Adrenal gland (tissue), 12 donors: Measurements from ENCODE around the gene CLEC4F. TPM values are rescaled to one million over a fixed set of nuclear protein-coding genes. Genes with fewer than 3 reads are reported as not detected.
"Not testable (repeated sequence)": the region's sequence is repeated elsewhere in the genome, so short reads cannot be mapped to it uniquely, and the experiment has no call there.

Experiments used
- DNase-seq, 7 donors: peaks; one replicate each; pipeline ENCODE4 v3.0.0-alpha.2; 2019 to 2020
- H3K27ac ChIP-seq, 5 donors: fragments of 200-600 bp; sonication (generic) in 4 of 5; 1 replicate in 3 of 5; 2 replicates in 2 of 5; pipeline versions ENCODE4 v1.5.1 to v1.8.0; 2016 to 2020; ENCODE audit warnings: mild to moderate bottlenecking in 1 of 5
- H3K27me3 ChIP-seq: fragments of 200-600 bp; 2 replicates; pipeline ENCODE4 v1.8.0; 2021
- H3K36me3 ChIP-seq, 2 donors: fragments of 200-600 bp; replicated peaks in 1 of 2; 1 replicate in 1 of 2; 2 replicates in 1 of 2; pipeline versions ENCODE4 v1.5.1 to v1.8.0; 2018 to 2022
- H3K4me1 ChIP-seq, 2 donors: fragments of 200-600 bp; replicated peaks in 1 of 2; 1 replicate in 1 of 2; 2 replicates in 1 of 2; pipeline versions ENCODE4 v1.5.1 to v1.8.0; 2018 to 2021
- H3K4me3 ChIP-seq, 4 donors: fragments of 200-600 bp; sonication (generic) in 3 of 4; one replicate each; pipeline ENCODE4 v1.5.1; 2016 to 2018
- H3K9me3 ChIP-seq, 3 donors: fragments of 200-600 bp; sonication (generic) in 1 of 3; replicated peaks in 1 of 3; 1 replicate in 2 of 3; 2 replicates in 1 of 3; pipeline versions ENCODE4 v1.5.1 to v1.8.0; 2016 to 2021
- POLR2A ChIP-seq, 2 donors: fragments of 450-650 bp; IDR thresholded peaks; one replicate each; pipeline ENCODE4 v1.6.1; 2017; ENCODE audit warnings: antibody characterized with exemption in 2 of 2, mild to moderate bottlenecking in 2 of 2, moderate library complexity in 1 of 2
- WGBS, 4 donors: extraction: QIAGEN DNeasy Blood & Tissue Kit in 2 of 4; methylation state at CpG; one replicate each; pipeline versions ENCODE4 v1.1.5 to v1.1.7; 2013 to 2017; 5-methylcytosine and 5-hydroxymethylcytosine counted together
- intact Hi-C, 2 donors: fragments of 100-400 bp; cut with DNase I; formaldehyde crosslinking; loops; one replicate each; pipeline versions ENCODE4 v1.14.1 to v1.15.0; 2022 to 2023
- polyA plus RNA-seq, 3 donors: library from polyadenylated mRNA; stranded (reverse); fragments of 200-250 nt in 2 of 3; fragments of 350-450 nt in 1 of 3; fragmentation: Illumina TruSeq in 1 of 3; extraction: RNeasy Lipid Tissue Mini Kit (QIAGEN cat#74804) in 1 of 3; gene quantifications; one replicate each; pipeline ENCODE4 v1.2.3, GENCODE V29; 2013 to 2014
- total RNA-seq, 9 donors: library from RNA; depleted of rRNA in 4 of 9; stranded (reverse); fragments of >200 nt in 4 of 9; fragments of 120-200 nt in 1 of 9; fragmentation: NEBNext Ultra II Directional in 1 of 9; extraction: Animal tissue kit (Norgen Biotek cat#: 25700) in 1 of 9; gene quantifications; one replicate each; pipeline versions ENCODE4 v1.1.0 to v1.2.4, GENCODE V29; 2013 to 2023
- TF ChIP-seq, protein P1 (sequence below), 6 experiments: fragments of 450-650 bp in 4 of 6; fragments of 200-600 bp in 2 of 6; sonication (generic) in 1 of 6; IDR thresholded peaks; 1 replicate in 5 of 6; 2 replicates in 1 of 6; pipeline versions ENCODE4 v1.5.1 to v1.8.0; 2016 to 2021; ENCODE audit warnings: antibody characterized with exemption in 6 of 6, mild to moderate bottlenecking in 2 of 6, moderate library complexity in 1 of 6
- donor health status: healthy with polysubstance abuse.
- donor health status: Bipolar disorder and iron deficiency.
- donor health status: DM: yes; HTN: yes; CAD: no.
- donor health status: DM: no; HTN: no; CAD: no.
- donor health status: DM: no; HTN: no; CAD: no.
- donor health status: DM: yes; HTN: yes; CAD: no.

The CLEC4F gene
- total and polyA plus RNA-seq, 12 donors, result 0.22 to 0.32 (median 0.27) TPM; not detected in 9

DNA sequence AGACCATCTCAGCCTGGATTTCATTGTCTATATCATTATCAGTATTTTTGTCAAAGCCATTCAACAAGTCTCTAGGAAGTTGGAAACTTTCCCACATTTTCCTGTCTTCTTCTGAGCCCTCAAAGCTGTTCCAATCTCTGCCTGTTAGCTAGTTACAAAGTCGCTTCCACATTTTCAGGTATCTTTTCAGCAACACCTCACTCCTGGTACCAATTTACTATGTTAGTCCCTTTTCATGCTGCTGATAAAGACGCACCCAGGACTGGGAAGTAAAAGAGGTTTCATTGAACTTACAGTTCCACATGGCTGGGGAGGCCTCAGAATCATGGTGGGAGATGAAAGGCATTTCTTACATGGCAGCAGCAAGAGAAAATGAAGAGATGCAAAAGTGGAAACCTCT, 20.7 kb downstream of the CLEC4F start:
- Histone ChIP-seq H3K27ac (no peak overlapping the region), H3K4me3 (no peak overlapping the region), H3K9me3 (peaks cover 0 to 4% (median 0%) of the 10 kb centered on the region in 3 donors), H3K36me3 (no peaks in the 10 kb centered on the region), H3K4me1 (no peaks in the 10 kb centered on the region), H3K27me3 (no peaks in the 10 kb centered on the region)
- no peak for DNase-seq
- intact Hi-C loops, result no loop called here
- TF ChIP-seq, protein P1, sequence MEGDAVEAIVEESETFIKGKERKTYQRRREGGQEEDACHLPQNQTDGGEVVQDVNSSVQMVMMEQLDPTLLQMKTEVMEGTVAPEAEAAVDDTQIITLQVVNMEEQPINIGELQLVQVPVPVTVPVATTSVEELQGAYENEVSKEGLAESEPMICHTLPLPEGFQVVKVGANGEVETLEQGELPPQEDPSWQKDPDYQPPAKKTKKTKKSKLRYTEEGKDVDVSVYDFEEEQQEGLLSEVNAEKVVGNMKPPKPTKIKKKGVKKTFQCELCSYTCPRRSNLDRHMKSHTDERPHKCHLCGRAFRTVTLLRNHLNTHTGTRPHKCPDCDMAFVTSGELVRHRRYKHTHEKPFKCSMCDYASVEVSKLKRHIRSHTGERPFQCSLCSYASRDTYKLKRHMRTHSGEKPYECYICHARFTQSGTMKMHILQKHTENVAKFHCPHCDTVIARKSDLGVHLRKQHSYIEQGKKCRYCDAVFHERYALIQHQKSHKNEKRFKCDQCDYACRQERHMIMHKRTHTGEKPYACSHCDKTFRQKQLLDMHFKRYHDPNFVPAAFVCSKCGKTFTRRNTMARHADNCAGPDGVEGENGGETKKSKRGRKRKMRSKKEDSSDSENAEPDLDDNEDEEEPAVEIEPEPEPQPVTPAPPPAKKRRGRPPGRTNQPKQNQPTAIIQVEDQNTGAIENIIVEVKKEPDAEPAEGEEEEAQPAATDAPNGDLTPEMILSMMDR (IDR thresholded peaks at IDR 0.05), result no peak
- no peak for TF ChIP-seq POLR2A (IDR thresholded peaks at IDR 0.05)
- WGBS, 4 donors, result 88 to 93% (median 91%) methylated on average over 2 of the region's 2 CpGs

DNA sequence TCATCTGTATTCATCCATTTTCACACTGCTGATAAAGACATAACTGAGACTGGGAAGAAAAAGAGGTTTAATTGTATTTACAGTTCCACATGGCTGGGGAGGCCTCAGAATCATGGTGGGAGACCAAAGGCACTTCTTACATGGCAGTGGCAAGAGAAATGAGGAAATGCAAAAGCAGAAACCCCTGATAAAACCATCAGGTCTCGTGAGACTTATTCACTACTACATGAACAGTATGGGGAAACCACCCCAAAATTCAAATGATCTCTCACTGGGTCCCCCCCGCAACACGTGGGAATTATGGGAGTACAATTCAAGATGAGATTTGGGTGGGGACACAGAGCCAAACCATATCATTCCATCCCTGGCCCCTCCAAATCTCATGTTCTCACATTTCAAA, 22.4 kb downstream of the CLEC4F start:
- DNase-seq, H3K9me3 ChIP-seq, H3K4me3 ChIP-seq, H3K4me1 ChIP-seq, H3K27me3 ChIP-seq, H3K36me3 ChIP-seq, intact Hi-C loops, H3K27ac ChIP-seq: not testable (repeated sequence)
- WGBS, 4 donors, result 65 to 89% (median 75%) methylated on average over 3 of the region's 3 CpGs

DNA sequence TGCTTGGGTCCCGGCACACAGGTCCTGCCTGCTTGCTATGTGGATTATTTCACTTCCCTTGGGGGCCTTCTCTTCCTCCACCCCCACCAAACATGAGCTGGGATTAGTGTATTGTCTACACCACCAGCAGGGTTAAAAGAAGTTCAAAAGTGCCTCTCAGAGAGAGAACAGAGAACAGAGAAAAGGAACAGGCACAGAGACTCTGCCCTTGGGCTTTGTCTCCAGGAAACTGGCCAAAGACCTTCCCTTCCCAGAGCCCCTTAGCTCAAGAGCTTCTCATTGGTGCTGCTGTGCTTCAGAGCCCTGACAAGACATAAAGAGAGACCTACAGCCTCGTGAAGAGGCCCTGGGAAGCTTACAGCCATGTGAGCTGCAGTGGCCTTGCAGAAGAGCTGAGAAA, 22.9 kb downstream of the CLEC4F start:
- intact Hi-C loops, result no loop called here

DNA sequence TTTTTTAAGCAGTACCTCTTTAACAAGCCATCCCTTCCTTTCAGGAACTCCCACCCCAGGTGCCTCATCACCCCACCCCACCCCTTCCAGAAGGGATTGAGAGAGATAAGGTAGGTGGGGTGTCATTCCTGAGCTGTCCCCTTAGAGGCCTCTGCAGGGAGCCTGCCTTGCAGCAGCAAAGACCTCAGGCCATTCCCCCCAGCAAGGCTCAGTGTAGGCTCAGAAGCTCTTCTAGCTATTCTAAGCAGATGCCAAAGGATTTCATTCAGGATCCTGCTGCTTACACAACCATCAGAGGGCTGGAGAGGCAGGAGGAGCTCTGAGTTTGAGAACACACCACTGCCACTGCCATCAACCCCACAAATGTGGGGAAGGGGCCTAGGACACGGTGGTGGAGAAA, 24.1 kb downstream of the CLEC4F start:
- no peak for TF ChIP-seq POLR2A (IDR thresholded peaks at IDR 0.05)
- TF ChIP-seq, protein P1 (IDR thresholded peaks at IDR 0.05), result no peak
- no peak for DNase-seq
- intact Hi-C loops, result no loop called here
- Histone ChIP-seq H3K4me3 (no peak overlapping the region), H3K27ac (no peak overlapping the region), H3K4me1 (no peaks in the 10 kb centered on the region), H3K36me3 (no peaks in the 10 kb centered on the region), H3K9me3 (peaks cover 0 to 4% (median 0%) of the 10 kb centered on the region in 3 donors), H3K27me3 (peaks cover 2% of the 10 kb centered on the region)
- 77 to 91% (median 79%) methylated on average over 1 of the region's 1 CpG for WGBS, 4 donors

More for the DNA sequence above, 22.9 kb downstream of the CLEC4F start:
- no peak overlapping the region for H3K4me3 ChIP-seq
- no peaks in the 10 kb centered on the region for H3K27me3 ChIP-seq
- WGBS, 4 donors, result 30 to 43% (median 36%) methylated on average over 2 of the region's 2 CpGs
- no peaks in the 10 kb centered on the region for H3K36me3 ChIP-seq
- H3K27ac ChIP-seq, result no peak overlapping the region
- H3K9me3 ChIP-seq, result peaks cover 0 to 4% (median 0%) of the 10 kb centered on the region in 3 donors
- no peaks in the 10 kb centered on the region for H3K4me1 ChIP-seq
- DNase-seq, result no peak
- TF ChIP-seq POLR2A (IDR thresholded peaks at IDR 0.05), result no peak
- TF ChIP-seq, protein P1 (IDR thresholded peaks at IDR 0.05), result no peak
